GM18909 (cell line): ENCODE data around the gene CD79A.
"Not testable (repeated sequence)": the region's sequence is repeated elsewhere in the genome, so short reads cannot be mapped to it uniquely, and the experiment has no call there.

Experiments
- ATAC-seq: cut with Tn5 transposase; IDR thresholded peaks from one replicate; pipeline ENCODE4 v1.9.1; 2021; ENCODE audit warnings: mild to moderate bottlenecking; ENCODE audit not compliant: unreplicated experiment, poor library complexity

Gene CD79A

GRCh38 chr19:41904118-41904870, 27.2 kb downstream of the CD79A start:
- no peak for ATAC-seq

- no peak for ATAC-seq
Measured at GRCh38 chr19:41905273-41906002, 28.4 kb downstream of the CD79A start.

- ATAC-seq = no peak
Measured at GRCh38 chr19:41906271-41906670, 29.2 kb downstream of the CD79A start.

- no peak for ATAC-seq
Measured at GRCh38 chr19:41906916-41907680, 30.0 kb downstream of the CD79A start.

- ATAC-seq = no peak
Measured at GRCh38 chr19:41907994-41908615, 31.0 kb downstream of the CD79A start.

GRCh38 chr19:41908724-41909464, 31.8 kb downstream of the CD79A start:
- no peak for ATAC-seq

- ATAC-seq = no peak
Measured at GRCh38 chr19:41909706-41910105, 32.6 kb downstream of the CD79A start.

GRCh38 chr19:41910240-41910991, 33.3 kb downstream of the CD79A start:
- no peak for ATAC-seq

- ATAC-seq = no peak
Measured at GRCh38 chr19:41910992-41911888, 34.2 kb downstream of the CD79A start.

- no peak for ATAC-seq
Measured at GRCh38 chr19:41911889-41912731, 35.0 kb downstream of the CD79A start.

GRCh38 chr19:41912899-41913537, 35.9 kb downstream of the CD79A start:
- ATAC-seq = no peak

- ATAC-seq = no peak
Measured at GRCh38 chr19:41913538-41914423, 36.7 kb downstream of the CD79A start.

GRCh38 chr19:41914424-41914834, 37.4 kb downstream of the CD79A start:
- not testable (repeated sequence) for ATAC-seq

GRCh38 chr19:41915021-41915775, 38.1 kb downstream of the CD79A start:
- no peak for ATAC-seq

GRCh38 chr19:41915776-41916414, 38.8 kb downstream of the CD79A start:
- no peak for ATAC-seq
